PC-3 (cell line): ENCODE measurements around the gene HMCN2. TPM values are rescaled to one million over a fixed set of nuclear protein-coding genes. Genes with fewer than 3 reads are reported as not detected.

Experiments
- ATAC-seq: fragments of 200-7000 bp; cut with Tn5 transposase; 2 replicates; pipeline ENCODE4 v1.9.1; 2020; ENCODE audit warnings: mild to moderate bottlenecking, moderate library complexity
- BruUV-seq: library from RNA; stranded (reverse); fragments of 400-500 nt; replicated peaks from 2 replicates; lab custom pipeline; 2021; lab: Mats Ljungman, UMichigan
- CTCF ChIA-PET: fragments of 300-600 bp; sonication (Branson Sonifier 250); formaldehyde crosslinking; loops from one replicate; lab custom pipeline; 2022; ENCODE audit warnings: antibody characterized with exemption; lab: Charles Lee
- POLR2A ChIA-PET: fragments of 300-600 bp; sonication (Branson Sonifier 250); formaldehyde crosslinking; loops from one replicate; lab custom pipeline; 2022; ENCODE audit warnings: antibody characterized with exemption; ENCODE audit not compliant: unreplicated experiment; lab: Charles Lee
- DNase-seq: peaks from one replicate; pipeline ENCODE4 v3.0.0-alpha.2; 2015
- H2AFZ ChIP-seq: fragments of 300-600 bp; sonication (generic); 2 replicates; pipeline ENCODE4 v1.6.0; 2016; ENCODE audit warnings: antibody characterized with exemption, low read length
- H3F3A ChIP-seq: fragments of 300-600 bp; sonication (generic); one replicate; pipeline ENCODE4 v1.6.0; 2017; ENCODE audit warnings: antibody characterized with exemption, low read length, control low read depth, mild to moderate bottlenecking; ENCODE audit not compliant: unreplicated experiment
- H3K27ac ChIP-seq: fragments of 300-600 bp; sonication (generic); 2 replicates; pipeline ENCODE4 v1.5.1; 2016; ENCODE audit warnings: mild to moderate bottlenecking, low read length
- H3K27me3 ChIP-seq: fragments of 300-600 bp; sonication (generic); 2 replicates; pipeline ENCODE4 v1.6.1; 2016; ENCODE audit warnings: low read length, mixed read lengths
- H3K36me3 ChIP-seq: fragments of 300-600 bp; sonication (generic); 2 replicates; pipeline ENCODE4 v1.6.1; 2016; ENCODE audit warnings: low read depth, mixed run types, low read length, mixed read lengths
- H3K4me1 ChIP-seq: fragments of 300-600 bp; sonication (generic); 2 replicates; pipeline ENCODE4 v1.5.1; 2016; ENCODE audit warnings: low read length; ENCODE audit not compliant: insufficient read depth
- H3K4me2 ChIP-seq: fragments of 300-600 bp; sonication (generic); 2 replicates; pipeline ENCODE4 v1.6.0; 2016; ENCODE audit warnings: low read length
- H3K4me3 ChIP-seq: fragments of 300-600 bp; sonication (generic); 2 replicates; pipeline ENCODE4 v1.5.1; 2016; ENCODE audit warnings: mild to moderate bottlenecking, low read length, mixed read lengths
- H3K79me2 ChIP-seq: fragments of 300-600 bp; sonication (generic); 2 replicates; pipeline ENCODE4 v1.6.1; 2017; ENCODE audit warnings: low read length, mixed read lengths
- H3K9ac ChIP-seq: fragments of 300-600 bp; sonication (generic); 2 replicates; pipeline ENCODE4 v1.6.0; 2016; ENCODE audit warnings: mild to moderate bottlenecking, low read length
- H3K9me2 ChIP-seq: fragments of 300-600 bp; sonication (generic); replicated peaks from 2 replicates; pipeline ENCODE4 v1.6.1; 2016; ENCODE audit warnings: mixed run types, low read length, mixed read lengths
- H3K9me3 ChIP-seq: fragments of 300-600 bp; sonication (generic); 2 replicates; pipeline ENCODE4 v1.6.1; 2016; ENCODE audit warnings: low read length, mixed read lengths
- H4K20me1 ChIP-seq: fragments of 300-600 bp; sonication (generic); 2 replicates; pipeline ENCODE4 v1.6.1; 2016; ENCODE audit warnings: low read length, mixed read lengths
- EZH2 ChIP-seq: fragments of 300-600 bp; sonication (generic); IDR thresholded peaks from one replicate; pipeline ENCODE4 v1.6.1; 2017; ENCODE audit warnings: antibody characterized with exemption, mild to moderate bottlenecking, low read length; ENCODE audit not compliant: unreplicated experiment
- EZH2phosphoT487 ChIP-seq: fragments of 300-600 bp; sonication (generic); IDR thresholded peaks from 2 replicates; pipeline ENCODE4 v1.6.1; 2018; ENCODE audit warnings: mild to moderate bottlenecking, antibody characterized with exemption, low read length, borderline replicate concordance
- intact Hi-C: fragments of 100-400 bp; cut with micrococcal nuclease; formaldehyde crosslinking; loops from 2 replicates; pipeline ENCODE4 v1.9.0; 2023
- total RNA-seq: library from RNA; depleted of rRNA; stranded (reverse); fragments of >200 nt; gene quantifications from 2 replicates; pipeline ENCODE4 v1.2.3, GENCODE V29; 2014
- TF ChIP-seq, protein P1 (sequence below): fragments of 300-600 bp; sonication (generic); conservative IDR thresholded peaks from 2 replicates; pipeline ENCODE4 v1.5.1; 2017; ENCODE audit warnings: antibody characterized with exemption, low read depth, mild to moderate bottlenecking, low read length

HMCN2 gene
- total RNA-seq, 1 experiment from 2014 or later = 0.11 TPM

DNA sequence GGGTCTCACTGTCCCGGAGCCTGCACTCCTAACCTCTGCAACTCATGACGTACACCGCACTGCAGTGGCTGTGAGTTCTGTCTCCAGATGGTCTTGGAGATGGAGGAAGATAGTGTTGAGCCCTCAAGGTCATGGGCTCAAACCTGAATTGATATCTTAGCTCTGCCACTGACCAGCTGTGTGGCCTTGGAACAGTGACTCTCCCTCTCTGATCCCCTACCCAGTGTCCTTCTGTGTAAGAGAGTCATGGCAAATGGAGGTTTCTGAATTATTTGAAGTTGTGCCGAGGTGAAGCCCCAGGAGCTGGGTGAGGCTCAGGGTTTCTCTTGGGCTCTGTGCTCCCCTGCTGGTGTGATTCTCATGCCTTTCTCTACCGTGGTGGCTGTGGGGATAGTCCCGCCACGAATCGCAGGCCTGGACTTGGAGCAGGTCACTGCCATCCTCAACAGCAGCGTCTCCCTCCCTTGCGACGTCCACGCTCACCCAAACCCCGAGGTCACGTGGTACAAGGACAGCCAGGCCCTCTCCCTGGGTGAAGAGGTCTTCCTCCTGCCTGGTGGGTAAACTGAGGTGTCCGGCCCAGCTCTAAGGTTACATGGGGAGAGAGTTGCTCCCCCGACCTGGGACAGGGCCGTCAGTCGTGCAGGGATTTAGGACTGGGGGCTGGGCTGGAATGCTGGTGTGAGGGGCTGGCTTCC, 118.6 kb downstream of the HMCN2 start:
- H3K27ac ChIP-seq = no peak overlapping the region
- H2AFZ ChIP-seq = no peak overlapping the region
- H3K79me2 ChIP-seq = no peaks in the 10 kb centered on the region
- H3K4me1 ChIP-seq = no peaks in the 10 kb centered on the region
- TF ChIP-seq EZH2phosphoT487 = no peak
- TF ChIP-seq, protein P1, sequence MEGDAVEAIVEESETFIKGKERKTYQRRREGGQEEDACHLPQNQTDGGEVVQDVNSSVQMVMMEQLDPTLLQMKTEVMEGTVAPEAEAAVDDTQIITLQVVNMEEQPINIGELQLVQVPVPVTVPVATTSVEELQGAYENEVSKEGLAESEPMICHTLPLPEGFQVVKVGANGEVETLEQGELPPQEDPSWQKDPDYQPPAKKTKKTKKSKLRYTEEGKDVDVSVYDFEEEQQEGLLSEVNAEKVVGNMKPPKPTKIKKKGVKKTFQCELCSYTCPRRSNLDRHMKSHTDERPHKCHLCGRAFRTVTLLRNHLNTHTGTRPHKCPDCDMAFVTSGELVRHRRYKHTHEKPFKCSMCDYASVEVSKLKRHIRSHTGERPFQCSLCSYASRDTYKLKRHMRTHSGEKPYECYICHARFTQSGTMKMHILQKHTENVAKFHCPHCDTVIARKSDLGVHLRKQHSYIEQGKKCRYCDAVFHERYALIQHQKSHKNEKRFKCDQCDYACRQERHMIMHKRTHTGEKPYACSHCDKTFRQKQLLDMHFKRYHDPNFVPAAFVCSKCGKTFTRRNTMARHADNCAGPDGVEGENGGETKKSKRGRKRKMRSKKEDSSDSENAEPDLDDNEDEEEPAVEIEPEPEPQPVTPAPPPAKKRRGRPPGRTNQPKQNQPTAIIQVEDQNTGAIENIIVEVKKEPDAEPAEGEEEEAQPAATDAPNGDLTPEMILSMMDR = no peak
- TF ChIP-seq EZH2 = no peak
- BruUV-seq = no TSS peak
- intact Hi-C loops = no loop called here
- POLR2A ChIA-PET = no interaction called here
- DNase-seq (no peak), ATAC-seq (no peak)
- CTCF ChIA-PET = no interaction called here
- H3K4me2 ChIP-seq = no peak overlapping the region
- H4K20me1 ChIP-seq = no peaks in the 10 kb centered on the region
- no peaks in the 10 kb centered on the region for H3K27me3 ChIP-seq
- no peak overlapping the region for H3K4me3 ChIP-seq
- no peaks in the 10 kb centered on the region for H3K9me3 ChIP-seq
- H3K9me2 ChIP-seq = no peaks in the 10 kb centered on the region
- H3K36me3 ChIP-seq = no peaks in the 10 kb centered on the region
- no peak overlapping the region for H3K9ac ChIP-seq
- H3F3A ChIP-seq = no peaks in the 10 kb centered on the region

DNA sequence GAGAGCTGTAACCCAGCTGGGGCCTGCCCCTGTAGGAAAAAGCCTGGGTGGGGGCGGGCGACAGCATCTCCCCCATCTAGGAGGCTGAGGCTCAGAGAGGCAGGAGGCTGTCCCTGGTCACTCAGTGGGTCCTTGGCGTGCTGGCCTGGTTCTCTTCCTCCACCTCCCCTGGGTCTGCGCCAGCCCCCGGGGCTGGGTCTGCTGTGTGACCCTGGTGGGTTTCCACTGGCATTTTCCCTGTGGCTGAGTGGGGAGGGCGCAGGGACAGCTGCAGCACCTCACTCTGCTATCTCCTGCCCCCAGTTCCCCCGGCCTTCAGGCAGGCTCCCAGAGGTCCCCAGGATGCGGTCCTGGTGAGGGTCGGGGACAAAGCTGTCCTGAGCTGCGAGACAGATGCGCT, 119.7 kb downstream of the HMCN2 start:
- Histone ChIP-seq H3K4me2 (no peak overlapping the region), H2AFZ (no peak overlapping the region), H3K36me3 (no peaks in the 10 kb centered on the region), H3K9me3 (no peaks in the 10 kb centered on the region), H3K4me1 (no peaks in the 10 kb centered on the region), H3K9me2 (no peaks in the 10 kb centered on the region), H3K27ac (no peak overlapping the region), H3K79me2 (no peaks in the 10 kb centered on the region), H3K4me3 (no peak overlapping the region), H4K20me1 (no peaks in the 10 kb centered on the region), H3K27me3 (no peaks in the 10 kb centered on the region), H3K9ac (no peak overlapping the region), H3F3A (no peaks in the 10 kb centered on the region)
- DNase-seq (no peak), ATAC-seq (no peak)
- ChIA-PET POLR2A (interaction anchor here (0.6 kb wide), 1 partner anchor 475 kb away, joined by 3 read pairs; no protein-coding TSS in a partner anchor), CTCF (no interaction called here)
- no peak for TF ChIP-seq EZH2
- TF ChIP-seq, protein P1 = no peak
- intact Hi-C loops = no loop called here
- BruUV-seq = no TSS peak

DNA sequence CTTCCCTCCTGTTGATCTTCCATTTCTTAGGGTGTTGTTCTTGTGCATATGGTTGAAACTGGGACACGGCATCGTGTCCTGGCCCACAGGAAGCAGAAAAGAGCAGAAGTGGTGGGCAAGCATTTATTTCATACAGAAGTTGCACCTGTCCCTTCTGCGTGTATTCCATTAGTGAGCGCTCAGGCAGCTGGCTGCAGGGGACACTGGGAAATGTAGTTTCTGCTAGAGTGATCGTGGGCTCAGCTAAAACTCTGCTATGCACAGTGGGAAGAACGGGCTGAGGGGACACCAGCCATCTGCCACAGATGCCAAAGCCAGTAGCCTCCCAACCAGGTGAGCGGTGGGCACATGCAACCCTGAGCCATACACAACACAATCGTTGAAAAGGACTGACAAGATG, 121.8 kb downstream of the HMCN2 start:
- TF ChIP-seq EZH2 (no peak), EZH2phosphoT487 (no peak)
- TF ChIP-seq, protein P1 = no peak
- Histone ChIP-seq H3K9ac (no peak overlapping the region), H3K79me2 (no peaks in the 10 kb centered on the region), H3K27ac (no peak overlapping the region), H3K9me3 (no peaks in the 10 kb centered on the region), H3F3A (no peaks in the 10 kb centered on the region), H3K9me2 (no peaks in the 10 kb centered on the region), H3K4me3 (no peak overlapping the region), H3K4me1 (no peaks in the 10 kb centered on the region), H2AFZ (no peak overlapping the region), H3K27me3 (no peaks in the 10 kb centered on the region), H3K4me2 (no peak overlapping the region), H4K20me1 (no peaks in the 10 kb centered on the region), H3K36me3 (no peaks in the 10 kb centered on the region)
- intact Hi-C loops = no loop called here
- no TSS peak for BruUV-seq
- ChIA-PET POLR2A (no interaction called here), CTCF (no interaction called here)
- ATAC-seq (no peak), DNase-seq (no peak)
